Activated T-helper 1 cell treated with anti-CD3 and anti-CD28 coated beads, Interleukin-12 subunit alpha, Interleukin-12 subunit beta, Interleukin-2, Interleukin-4 antibody, amounts not matched to agents 30 ng/mL and 10 ng/mL and 1 ng/mL, durations not matched to agents 14 hours and 24 hours and 36 hours (primary cell): ENCODE results near the gene NTF3. TPM values are rescaled to one million over a fixed set of nuclear protein-coding genes. Genes with fewer than 3 reads are reported as not detected.

Experiments used
- DNase-seq: peaks from one replicate; pipeline ENCODE4 v3.0.0; 2021; ENCODE audit warnings: low spot score
- H3K27ac Mint-ChIP-seq: one replicate; pipeline ENCODE4 v1.8.0; 2021; ENCODE audit warnings: mild to moderate bottlenecking, mixed read lengths
- H3K27me3 Mint-ChIP-seq: one replicate; pipeline ENCODE4 v1.8.0; 2022; ENCODE audit warnings: mild to moderate bottlenecking, moderate library complexity, mixed read lengths; ENCODE audit not compliant: insufficient read depth
- H3K36me3 Mint-ChIP-seq: one replicate; pipeline ENCODE4 v1.8.0; 2021; ENCODE audit warnings: low read depth, mixed read lengths
- H3K4me1 Mint-ChIP-seq: one replicate; pipeline ENCODE4 v1.8.0; 2021; ENCODE audit warnings: low read depth, mixed read lengths
- H3K4me3 Mint-ChIP-seq: one replicate; pipeline ENCODE4 v1.8.0; 2021; ENCODE audit warnings: mild to moderate bottlenecking, moderate library complexity, mixed read lengths
- H3K9me3 Mint-ChIP-seq: one replicate; pipeline ENCODE4 v1.8.0; 2021; ENCODE audit warnings: mixed read lengths
- intact Hi-C: fragments of 100-400 bp; cut with micrococcal nuclease; formaldehyde crosslinking; loops from one replicate; pipeline ENCODE4 v1.15.1; 2024
- total RNA-seq: library from RNA; stranded (reverse); gene quantifications from 2 replicates; pipeline ENCODE4 v1.2.3, GENCODE V29; 2022

Gene NTF3
- total RNA-seq, 1 donor from 2014 or later, result not detected

- H3K4me1 Mint-ChIP-seq, result no peaks in the 10 kb centered on the region
These were observed 5.3 kb downstream of the NTF3 start for GRCh38 chr12:5437182-5437583.

GRCh38 chr12:5437589-5437988, 5.7 kb downstream of the NTF3 start:
- DNase-seq, result no peak
- H3K4me3 Mint-ChIP-seq, result no peak overlapping the region
- no peak overlapping the region for H3K27ac Mint-ChIP-seq
- intact Hi-C loops, result no loop called here
- no peaks in the 10 kb centered on the region for H3K4me1 Mint-ChIP-seq
- no peaks in the 10 kb centered on the region for H3K36me3 Mint-ChIP-seq
- no peaks in the 10 kb centered on the region for H3K9me3 Mint-ChIP-seq
- peaks cover 6% of the 10 kb centered on the region for H3K27me3 Mint-ChIP-seq

More at GRCh38 chr12:5437182-5437583, 5.3 kb downstream of the NTF3 start:
- no peak for DNase-seq
- Mint-ChIP-seq H3K27ac (no peak overlapping the region), H3K4me3 (no peak overlapping the region), H3K36me3 (no peaks in the 10 kb centered on the region), H3K27me3 (peaks cover 10% of the 10 kb centered on the region), H3K9me3 (no peaks in the 10 kb centered on the region)
- intact Hi-C loops, result no loop called here

- no peak overlapping the region for H3K4me3 Mint-ChIP-seq
- H3K27ac Mint-ChIP-seq, result no peak overlapping the region
- H3K27me3 Mint-ChIP-seq, result peaks cover 6% of the 10 kb centered on the region
- no peaks in the 10 kb centered on the region for H3K9me3 Mint-ChIP-seq
- no peak for DNase-seq
- no peaks in the 10 kb centered on the region for H3K36me3 Mint-ChIP-seq
- intact Hi-C loops, result no loop called here
- H3K4me1 Mint-ChIP-seq, result no peaks in the 10 kb centered on the region
These were observed 6.8 kb downstream of the NTF3 start for GRCh38 chr12:5438671-5439200.

- intact Hi-C loops, result no loop called here
- DNase-seq, result no peak
- Mint-ChIP-seq H3K36me3 (no peaks in the 10 kb centered on the region), H3K4me1 (no peaks in the 10 kb centered on the region), H3K27me3 (peaks cover 6% of the 10 kb centered on the region), H3K9me3 (no peaks in the 10 kb centered on the region), H3K4me3 (no peak overlapping the region), H3K27ac (no peak overlapping the region)
These were observed 7.5 kb downstream of the NTF3 start for GRCh38 chr12:5439371-5439771.

GRCh38 chr12:5439788-5440300, 7.9 kb downstream of the NTF3 start:
- intact Hi-C loops, result no loop called here

GRCh38 chr12:5440978-5441377, 9.1 kb downstream of the NTF3 start:
- intact Hi-C loops, result no loop called here
- Mint-ChIP-seq H3K4me1 (no peaks in the 10 kb centered on the region), H3K4me3 (no peak overlapping the region), H3K27me3 (peaks cover 6% of the 10 kb centered on the region), H3K9me3 (no peaks in the 10 kb centered on the region), H3K36me3 (no peaks in the 10 kb centered on the region), H3K27ac (no peak overlapping the region)
- no peak for DNase-seq

More at GRCh38 chr12:5439788-5440300, 7.9 kb downstream of the NTF3 start:
- no peak overlapping the region for H3K4me3 Mint-ChIP-seq
- H3K27me3 Mint-ChIP-seq, result peaks cover 6% of the 10 kb centered on the region
- no peak for DNase-seq
- H3K9me3 Mint-ChIP-seq, result no peaks in the 10 kb centered on the region
- no peaks in the 10 kb centered on the region for H3K36me3 Mint-ChIP-seq
- H3K4me1 Mint-ChIP-seq, result no peaks in the 10 kb centered on the region
- no peak overlapping the region for H3K27ac Mint-ChIP-seq

GRCh38 chr12:5441497-5442236, 9.8 kb downstream of the NTF3 start:
- H3K9me3 Mint-ChIP-seq, result no peaks in the 10 kb centered on the region
- intact Hi-C loops, result no loop called here
- peaks cover 6% of the 10 kb centered on the region for H3K27me3 Mint-ChIP-seq
- no peaks in the 10 kb centered on the region for H3K4me1 Mint-ChIP-seq
- no peak overlapping the region for H3K4me3 Mint-ChIP-seq
- DNase-seq, result no peak
- no peak overlapping the region for H3K27ac Mint-ChIP-seq
- no peaks in the 10 kb centered on the region for H3K36me3 Mint-ChIP-seq

GRCh38 chr12:5442251-5443006, 10.5 kb downstream of the NTF3 start:
- Mint-ChIP-seq H3K4me3 (no peak overlapping the region), H3K4me1 (no peaks in the 10 kb centered on the region), H3K9me3 (no peaks in the 10 kb centered on the region), H3K27ac (no peak overlapping the region), H3K27me3 (peaks cover 4% of the 10 kb centered on the region), H3K36me3 (no peaks in the 10 kb centered on the region)
- intact Hi-C loops, result no loop called here
- no peak for DNase-seq

- intact Hi-C loops, result no loop called here
- H3K4me3 Mint-ChIP-seq, result no peak overlapping the region
- no peaks in the 10 kb centered on the region for H3K36me3 Mint-ChIP-seq
- H3K4me1 Mint-ChIP-seq, result no peaks in the 10 kb centered on the region
- H3K27ac Mint-ChIP-seq, result no peak overlapping the region
- no peak for DNase-seq
- no peaks in the 10 kb centered on the region for H3K9me3 Mint-ChIP-seq
- H3K27me3 Mint-ChIP-seq, result peaks cover 4% of the 10 kb centered on the region
These were observed 12.6 kb downstream of the NTF3 start for GRCh38 chr12:5444520-5444919.

- Mint-ChIP-seq H3K4me1 (no peaks in the 10 kb centered on the region), H3K4me3 (no peak overlapping the region), H3K36me3 (no peaks in the 10 kb centered on the region), H3K9me3 (no peaks in the 10 kb centered on the region), H3K27me3 (peaks cover 2% of the 10 kb centered on the region), H3K27ac (no peak overlapping the region)
- DNase-seq, result no peak
- intact Hi-C loops, result no loop called here
These were observed 15.4 kb downstream of the NTF3 start for GRCh38 chr12:5447320-5447719.

- intact Hi-C loops, result no loop called here
- Mint-ChIP-seq H3K36me3 (no peaks in the 10 kb centered on the region), H3K27me3 (peaks cover 2% of the 10 kb centered on the region), H3K9me3 (no peaks in the 10 kb centered on the region), H3K4me3 (no peak overlapping the region), H3K4me1 (no peaks in the 10 kb centered on the region), H3K27ac (no peak overlapping the region)
- DNase-seq, result no peak
These were observed 19.3 kb downstream of the NTF3 start for GRCh38 chr12:5451251-5451650.

- Mint-ChIP-seq H3K9me3 (no peaks in the 10 kb centered on the region), H3K27me3 (peaks cover 2% of the 10 kb centered on the region), H3K4me3 (no peak overlapping the region), H3K27ac (no peak overlapping the region), H3K36me3 (no peaks in the 10 kb centered on the region), H3K4me1 (peaks cover 8% of the 10 kb centered on the region)
- intact Hi-C loops, result no loop called here
- DNase-seq, result no peak
These were observed 20.7 kb downstream of the NTF3 start for GRCh38 chr12:5452569-5452968.

- intact Hi-C loops, result no loop called here
- Mint-ChIP-seq H3K9me3 (no peaks in the 10 kb centered on the region), H3K27ac (no peak overlapping the region), H3K4me3 (no peak overlapping the region), H3K36me3 (no peaks in the 10 kb centered on the region), H3K4me1 (peaks cover 8% of the 10 kb centered on the region), H3K27me3 (peaks cover 2% of the 10 kb centered on the region)
- no peak for DNase-seq
These were observed 21.6 kb downstream of the NTF3 start for GRCh38 chr12:5453466-5453865.
